H4 (cell line): ENCODE results near the gene LEFTY2. TPM values are rescaled to one million over a fixed set of nuclear protein-coding genes. Genes with fewer than 3 reads are reported as not detected.
"Not testable (repeated sequence)": the region's sequence is repeated elsewhere in the genome, so short reads cannot be mapped to it uniquely, and the experiment has no call there.

Experiments used
- DNase-seq: peaks from one replicate; pipeline ENCODE4 v3.0.0-alpha.2; 2015; ENCODE audit warnings: low spot score
- total RNA-seq: library from RNA; depleted of rRNA; stranded (reverse); fragments of >200 nt; shearing (Covaris generic); gene quantifications from 2 replicates; pipeline ENCODE4 v1.2.3, GENCODE V29; 2014

The LEFTY2 gene
- total RNA-seq, 1 experiment from 2014 or later = not detected

DNA sequence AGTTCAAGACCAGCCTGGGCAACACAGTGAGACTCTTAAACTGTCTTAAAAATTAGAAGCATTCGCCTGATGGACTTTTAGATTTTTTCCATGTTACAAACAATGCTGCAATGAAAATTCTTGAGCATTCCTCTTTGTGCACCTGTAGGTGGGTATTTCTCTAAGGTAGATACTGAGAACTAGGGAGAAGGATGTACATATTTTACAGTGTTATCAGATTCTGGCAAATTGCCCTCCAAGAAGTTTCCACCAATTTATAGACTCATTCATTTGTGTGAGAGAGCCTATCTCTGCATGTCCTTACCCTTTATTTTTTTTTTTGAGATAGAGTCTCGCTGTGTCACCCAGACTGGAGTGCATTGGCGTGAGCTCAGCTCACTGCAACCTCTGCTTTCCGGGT lies 12.3 kb upstream of the LEFTY2 start:
- DNase-seq = no peak

GRCh38 chr1:225950905-225951497 lies 10.0 kb upstream of the LEFTY2 start:
- no peak for DNase-seq

DNA sequence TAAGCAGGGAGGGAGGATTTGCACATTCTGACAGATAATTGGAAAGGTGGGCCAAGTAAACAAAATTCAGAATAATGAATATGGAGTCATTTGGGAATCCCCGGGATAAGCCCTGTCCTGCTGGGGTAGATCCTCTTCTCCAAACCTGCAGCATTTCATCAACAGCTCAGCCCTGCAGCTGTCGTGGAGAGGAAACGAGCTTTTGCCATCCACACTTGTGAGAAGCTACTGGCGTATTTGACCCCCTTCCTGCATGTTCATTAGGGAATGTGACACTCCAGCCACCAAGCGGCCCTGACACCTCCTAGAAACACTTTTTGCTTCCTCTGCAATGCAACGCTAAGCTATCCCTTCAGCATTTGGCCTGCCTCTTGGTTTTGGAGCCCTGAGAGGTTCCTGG lies 8.0 kb upstream of the LEFTY2 start:
- no peak for DNase-seq

DNA sequence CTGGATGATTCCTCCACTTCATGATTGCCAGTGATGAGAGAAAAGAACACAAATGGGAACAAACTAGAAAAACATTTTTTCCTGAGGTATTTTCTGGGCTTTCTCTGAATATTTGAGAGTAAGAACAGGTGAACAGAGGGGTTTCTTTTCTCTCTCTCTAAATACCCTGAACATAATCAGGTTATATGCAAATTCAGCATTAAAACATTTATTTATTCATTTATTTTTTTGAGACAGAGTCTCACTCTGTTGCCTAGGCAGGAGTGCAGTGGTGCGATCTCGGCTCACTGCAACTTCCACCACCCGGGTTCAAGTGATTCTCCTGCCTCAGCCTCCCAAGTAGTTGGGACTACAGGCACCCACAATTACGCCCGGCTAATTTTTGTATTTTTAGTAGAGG lies 5.8 kb upstream of the LEFTY2 start:
- no peak for DNase-seq

DNA sequence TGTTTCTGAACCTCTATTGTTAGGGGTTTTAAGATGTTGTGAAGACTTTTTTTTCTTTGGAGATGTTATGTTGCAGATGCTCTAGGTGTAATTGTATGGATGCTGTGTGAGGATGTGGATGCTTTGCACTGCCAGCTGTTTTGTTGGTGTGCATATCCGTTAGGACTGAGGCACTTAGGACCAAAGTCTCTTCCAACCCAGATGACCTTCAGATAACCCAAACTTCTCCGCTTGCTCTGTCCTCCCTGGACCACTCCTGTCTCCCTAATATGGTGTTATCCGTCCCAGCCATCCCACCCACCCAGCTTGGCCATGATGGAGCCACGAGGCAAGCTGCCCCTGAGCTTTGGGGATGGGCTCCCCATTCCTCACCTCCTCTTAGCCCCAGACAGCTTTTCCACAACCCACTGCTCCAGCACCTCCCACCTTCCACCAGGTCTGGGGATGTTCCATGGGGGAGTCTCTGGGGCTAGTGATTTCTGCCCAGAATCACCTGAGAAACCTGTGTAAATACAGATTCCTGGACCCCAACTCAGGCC lies 5.1 kb upstream of the LEFTY2 start:
- DNase-seq = no peak

GRCh38 chr1:225945564-225945963 lies 4.5 kb upstream of the LEFTY2 start:
- no peak for DNase-seq

GRCh38 chr1:225944951-225945350 lies 3.9 kb upstream of the LEFTY2 start:
- no peak for DNase-seq

DNA sequence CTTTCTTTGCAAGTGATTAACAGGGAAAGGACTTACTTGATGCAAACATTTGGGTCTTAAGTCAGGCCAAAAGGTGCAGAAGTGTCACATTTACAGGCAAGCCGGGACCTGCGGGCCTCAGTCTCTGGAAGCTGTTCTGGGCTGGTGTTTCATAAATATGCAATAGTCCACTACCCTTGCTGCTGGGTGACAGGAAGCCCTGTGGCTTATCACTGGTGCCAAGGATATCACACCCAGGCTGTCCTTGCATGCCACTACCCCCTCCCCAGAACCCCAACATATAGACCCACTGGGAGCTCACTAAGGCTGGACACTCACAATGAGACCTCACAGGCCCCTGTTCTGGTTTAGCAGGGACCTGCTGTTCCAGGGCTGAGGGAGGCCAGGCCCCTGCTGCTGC lies 3.4 kb upstream of the LEFTY2 start:
- DNase-seq = no peak

DNA sequence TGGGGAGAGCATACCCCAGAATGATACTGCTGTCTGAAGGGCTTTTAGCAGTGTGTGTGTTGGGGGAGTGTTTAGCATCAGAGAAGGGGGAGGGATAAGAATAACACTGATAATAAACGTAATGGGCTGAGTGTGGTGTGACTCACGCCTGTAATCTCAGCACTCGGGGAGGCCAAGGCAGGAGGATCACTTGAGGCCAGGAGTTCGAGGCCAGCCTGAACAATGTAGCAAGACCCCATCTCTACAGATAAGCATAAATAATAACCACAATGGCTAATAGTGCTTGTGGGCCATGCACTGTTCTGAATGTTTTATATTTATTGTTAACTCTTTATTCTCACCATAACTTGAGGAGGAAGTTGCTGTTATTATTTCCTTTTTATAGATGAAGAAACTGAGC lies 2.6 kb upstream of the LEFTY2 start:
- no peak for DNase-seq

DNA sequence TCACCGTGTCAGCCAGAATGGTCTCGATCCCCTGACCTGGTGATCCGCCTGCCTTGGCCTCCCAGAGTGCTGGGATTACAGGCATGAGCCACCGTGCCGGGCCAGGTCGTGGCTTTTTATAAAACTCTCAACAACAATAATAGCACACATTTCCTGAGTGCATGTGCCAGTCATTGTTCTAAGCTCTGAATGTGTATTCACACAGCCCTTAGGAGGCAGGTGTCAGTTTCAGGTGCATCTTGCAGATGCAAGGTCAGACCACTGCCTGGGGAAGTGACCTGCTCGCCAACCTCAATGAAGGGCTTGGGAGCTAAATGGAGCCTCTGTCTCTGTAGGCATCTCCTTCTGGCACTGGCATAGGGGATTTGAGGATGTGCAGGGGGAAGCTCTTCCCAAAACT lies 1.6 kb upstream of the LEFTY2 start:
- no peak for DNase-seq

DNA sequence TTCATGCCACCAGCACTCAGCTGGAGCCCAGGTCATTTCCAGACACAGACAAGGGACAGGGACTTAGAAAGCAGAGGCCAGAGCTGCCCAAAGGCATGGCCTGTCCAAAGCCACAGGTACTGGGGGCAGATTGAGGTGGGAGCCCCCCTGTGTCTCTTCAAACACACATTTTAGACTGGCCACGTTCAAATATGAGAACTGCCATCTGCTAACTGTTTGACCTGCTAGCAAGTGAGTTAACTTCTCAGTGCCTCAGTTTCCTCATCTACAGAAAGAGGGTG lies 862 bp upstream of the LEFTY2 start:
- no peak for DNase-seq

DNA sequence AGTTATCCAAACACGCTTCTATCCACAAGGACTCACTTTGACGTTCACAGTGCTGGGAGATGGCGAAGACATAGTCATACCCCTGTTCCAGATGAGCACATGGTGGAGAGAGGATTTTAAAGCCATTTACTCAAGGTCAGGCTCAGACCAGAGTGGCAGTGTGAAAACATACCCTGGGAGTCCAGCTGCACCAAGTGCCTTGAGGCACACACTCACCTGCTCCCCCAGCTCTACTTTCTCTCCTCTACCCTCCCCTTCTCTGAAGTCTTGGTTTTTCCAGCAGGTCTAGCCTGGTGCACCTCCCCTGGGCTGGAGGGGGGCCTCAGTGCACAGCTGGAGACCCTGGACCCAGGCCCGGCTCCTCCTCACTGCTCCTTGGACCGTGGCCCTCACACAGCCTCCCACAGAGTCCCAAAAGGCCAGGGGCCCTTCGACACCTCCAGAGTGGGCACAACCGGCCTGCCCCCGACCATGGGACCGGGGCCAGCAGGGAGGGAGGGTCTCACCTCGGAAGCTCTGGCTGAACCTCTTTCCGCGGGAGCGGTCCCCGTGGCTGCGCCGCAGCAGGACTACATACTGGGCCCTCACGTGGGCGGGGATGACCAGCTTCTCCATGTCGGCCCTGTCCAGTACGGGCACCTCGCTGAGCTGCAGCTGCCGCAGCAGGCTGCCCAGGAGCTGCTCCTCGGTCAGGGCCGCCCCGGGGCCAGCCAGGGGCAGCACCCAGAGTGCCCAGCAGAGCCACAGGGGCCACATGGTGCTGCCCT lies 452 bp downstream of the LEFTY2 start:
- DNase-seq = no peak

DNA sequence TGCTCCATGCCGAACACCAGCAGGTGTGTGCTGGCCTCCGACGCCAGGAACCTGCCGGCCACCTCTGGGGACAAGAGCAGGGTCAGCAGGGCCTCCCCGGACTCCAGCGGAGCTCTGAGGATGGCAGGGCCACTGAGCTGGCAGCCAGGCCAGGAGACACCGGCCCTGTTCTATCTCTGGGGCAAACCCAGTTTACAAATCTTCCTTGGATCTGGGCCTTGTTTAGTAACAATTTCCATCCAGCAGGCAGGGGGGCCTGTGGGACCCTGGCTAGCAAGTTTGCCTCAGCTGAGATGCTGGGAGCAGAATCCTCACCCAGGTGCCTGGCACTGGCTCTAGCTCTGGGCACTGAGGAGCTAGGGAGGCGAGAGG lies 1.1 kb downstream of the LEFTY2 start:
- not testable (repeated sequence) for DNase-seq

- DNase-seq = not testable (repeated sequence)
Measured at GRCh38 chr1:225939097-225939938, 1.7 kb downstream of the LEFTY2 start.

- no peak for DNase-seq
Measured at GRCh38 chr1:225937048-225937968, 3.7 kb downstream of the LEFTY2 start.

DNA sequence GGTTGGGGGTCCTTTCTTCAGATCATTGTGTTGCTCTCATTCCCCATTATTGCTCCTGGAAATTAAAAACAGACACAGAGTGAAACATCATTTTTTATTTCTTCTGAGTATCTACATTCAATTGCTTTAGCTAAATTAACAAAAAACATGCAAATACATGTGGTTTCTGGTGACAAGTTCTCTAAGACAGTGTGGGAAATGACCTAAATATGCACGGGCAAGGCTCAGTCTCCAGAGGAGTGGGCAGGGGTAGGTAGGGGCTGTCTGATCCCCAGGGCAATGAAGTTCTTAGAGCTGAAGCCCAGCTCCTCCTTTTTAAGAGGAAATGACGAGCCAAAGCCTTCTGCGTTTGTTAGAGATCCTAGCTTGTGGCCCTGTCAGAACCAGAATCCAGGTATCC lies 4.5 kb downstream of the LEFTY2 start:
- no peak for DNase-seq

DNA sequence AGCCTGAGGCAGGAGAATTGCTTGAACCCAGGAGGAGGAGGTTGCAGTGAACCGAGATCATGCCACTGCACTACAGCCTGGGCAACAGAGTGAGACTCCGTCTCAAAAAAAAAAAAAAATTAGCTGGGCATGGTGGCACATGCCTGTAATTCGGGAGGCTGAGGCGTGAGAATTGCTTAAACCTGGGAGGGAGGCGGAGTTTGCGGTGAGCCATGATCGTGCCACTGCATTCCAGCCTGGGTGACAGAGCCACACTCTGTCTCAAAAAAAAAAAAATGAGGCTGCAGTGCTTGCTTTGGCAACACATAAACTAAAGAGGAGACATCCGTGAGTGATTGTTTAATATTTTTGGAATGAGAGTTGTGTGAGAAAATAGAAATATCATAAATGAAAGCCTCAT lies 4.9 kb downstream of the LEFTY2 start:
- peak; percentile 53 for DNase-seq

DNA sequence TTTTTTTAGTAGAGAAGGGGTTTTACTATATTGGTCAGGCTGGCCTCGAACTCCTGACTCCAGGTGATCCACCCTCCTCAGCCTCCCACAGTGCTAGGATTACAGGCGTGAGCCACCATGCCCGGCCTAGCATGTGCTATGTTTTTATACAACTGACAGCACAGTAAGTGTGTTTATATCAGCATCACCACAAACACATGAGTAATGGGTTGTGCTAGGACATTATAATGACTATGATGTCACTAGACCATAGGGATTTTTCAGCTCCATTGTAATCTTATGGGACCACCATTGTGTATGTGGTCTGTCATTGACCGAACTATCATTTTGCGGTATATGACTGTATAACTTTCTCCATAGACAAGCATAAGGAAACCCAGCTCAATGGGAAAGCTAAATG lies 6.3 kb downstream of the LEFTY2 start:
- peak; percentile 62 for DNase-seq

DNA sequence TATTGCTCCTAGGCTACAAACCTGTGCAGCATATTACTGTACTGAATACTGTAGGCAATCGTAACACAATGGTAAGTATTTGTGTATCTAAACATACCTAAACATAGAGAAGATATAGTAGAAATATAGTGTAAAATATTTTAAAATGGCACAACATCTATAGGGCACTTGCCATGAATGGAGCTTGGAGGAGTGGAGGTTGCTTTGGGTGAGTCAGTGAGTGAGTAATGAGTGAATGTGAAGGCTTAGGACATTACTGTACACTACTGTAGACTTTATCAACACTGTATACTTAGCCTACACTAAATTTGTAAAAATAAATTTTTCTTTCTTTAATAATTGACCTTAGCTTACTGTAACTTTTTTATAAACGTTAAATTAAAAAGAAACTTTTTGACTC lies 7.9 kb downstream of the LEFTY2 start:
- DNase-seq = no peak

GRCh38 chr1:225931270-225932136 lies 9.5 kb downstream of the LEFTY2 start:
- no peak for DNase-seq

DNA sequence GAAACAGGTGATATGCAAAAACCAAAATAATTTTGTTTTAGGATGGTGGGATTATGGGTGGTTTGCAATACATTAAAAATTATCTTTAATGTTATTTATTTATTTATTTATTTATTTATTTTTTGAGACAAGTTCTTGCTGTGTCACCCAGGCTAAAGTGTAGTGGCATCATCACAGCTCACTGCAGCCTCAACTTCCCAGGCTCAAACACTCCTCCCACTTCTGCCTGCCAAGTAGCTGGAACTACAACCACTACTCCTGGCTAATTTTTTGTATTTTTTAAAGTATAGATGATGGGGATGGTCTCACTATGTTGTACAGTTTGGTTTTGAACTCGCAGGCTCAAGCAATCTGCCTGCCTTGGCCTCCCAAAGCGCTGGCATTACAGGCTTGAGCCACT lies 10.5 kb downstream of the LEFTY2 start:
- no peak for DNase-seq
